GM23338 (cell line): ENCODE results near the gene AP5M1. TPM values are rescaled to one million over a fixed set of nuclear protein-coding genes. Genes with fewer than 3 reads are reported as not detected.

Experiments used
- ATAC-seq: fragments of 200-7000 bp; cut with Tn5 transposase; 3 replicates; pipeline ENCODE4 v1.9.1; 2020
- DNase-seq: peaks from one replicate; pipeline ENCODE4 v3.0.0-alpha.2; 2015; ENCODE audit warnings: low spot score
- H2AFZ ChIP-seq: fragments of 200-600 bp; sonication (generic); 2 replicates; pipeline ENCODE4 v1.8.0; 2016; ENCODE audit warnings: antibody characterized with exemption, mild to moderate bottlenecking, moderate library complexity
- H3F3A ChIP-seq: fragments of 200-600 bp; sonication (generic); replicated peaks from 2 replicates; pipeline ENCODE4 v1.8.0; 2017; ENCODE audit warnings: antibody characterized with exemption, mixed run types, low read depth
- H3K27ac ChIP-seq: fragments of 200-600 bp; sonication (generic); 2 replicates; pipeline ENCODE4 v1.6.1; 2016; ENCODE audit warnings: low read depth
- H3K27me3 ChIP-seq: fragments of 200-600 bp; sonication (generic); 2 replicates; pipeline ENCODE4 v1.8.0; 2016; ENCODE audit warnings: mild to moderate bottlenecking, mixed run types, moderate library complexity; ENCODE audit not compliant: insufficient read depth
- H3K36me3 ChIP-seq: fragments of 200-600 bp; sonication (generic); 2 replicates; pipeline ENCODE4 v1.8.0; 2016; ENCODE audit warnings: mild to moderate bottlenecking; ENCODE audit not compliant: insufficient read depth
- H3K4me1 ChIP-seq: fragments of 200-600 bp; sonication (generic); 2 replicates; pipeline ENCODE4 v1.8.0; 2016; ENCODE audit warnings: mild to moderate bottlenecking, moderate library complexity; ENCODE audit not compliant: insufficient read depth
- H3K4me2 ChIP-seq: fragments of 200-600 bp; sonication (generic); 2 replicates; pipeline ENCODE4 v1.7.1; 2017; ENCODE audit warnings: mixed run types
- H3K4me3 ChIP-seq: fragments of 200-600 bp; sonication (generic); 2 replicates; pipeline ENCODE4 v1.6.1; 2016; ENCODE audit warnings: mixed run types
- H3K79me2 ChIP-seq: fragments of 200-600 bp; sonication (generic); replicated peaks from 2 replicates; pipeline ENCODE4 v1.8.0; 2017; ENCODE audit warnings: mild to moderate bottlenecking; ENCODE audit not compliant: insufficient read depth
- H3K9me2 ChIP-seq: fragments of 200-600 bp; sonication (generic); 2 replicates; pipeline ENCODE4 v1.8.0; 2017; ENCODE audit not compliant: insufficient read depth
- H4K20me1 ChIP-seq: fragments of 200-600 bp; sonication (generic); replicated peaks from 2 replicates; pipeline ENCODE4 v1.8.0; 2017; ENCODE audit warnings: mild to moderate bottlenecking; ENCODE audit not compliant: insufficient read depth
- H3K27ac Mint-ChIP-seq: 2 replicates; pipeline ENCODE4 v1.8.0; 2020; ENCODE audit warnings: inconsistent platforms, mild to moderate bottlenecking, moderate library complexity, mixed read lengths
- H3K27me3 Mint-ChIP-seq: 3 replicates; pipeline ENCODE4 v1.8.0; 2022; ENCODE audit warnings: low read depth, mild to moderate bottlenecking, moderate library complexity, mixed read lengths, inconsistent platforms; ENCODE audit not compliant: insufficient read depth, poor library complexity
- H3K36me3 Mint-ChIP-seq: 3 replicates; pipeline ENCODE4 v1.8.0; 2021; ENCODE audit warnings: low read depth, mild to moderate bottlenecking, inconsistent platforms, moderate library complexity, mixed read lengths
- H3K4me1 Mint-ChIP-seq: 3 replicates; pipeline ENCODE4 v1.8.0; 2020; ENCODE audit warnings: mild to moderate bottlenecking, inconsistent platforms, mixed read lengths
- H3K4me3 Mint-ChIP-seq: 3 replicates; pipeline ENCODE4 v1.8.0; 2021; ENCODE audit warnings: moderate library complexity, mild to moderate bottlenecking, inconsistent platforms, mixed read lengths
- H3K9me3 Mint-ChIP-seq: 3 replicates; pipeline ENCODE4 v1.8.0; 2020; ENCODE audit warnings: moderate library complexity, mild to moderate bottlenecking, inconsistent platforms, mixed read lengths
- CREB1 ChIP-seq: fragments of 250-450 bp; sonication (Bioruptor Pico); IDR thresholded peaks from 2 replicates; pipeline ENCODE4 v1.5.0; 2020; ENCODE audit warnings: low read depth, mild to moderate bottlenecking, moderate library complexity
- EZH2 ChIP-seq: fragments of 200-600 bp; sonication (generic); IDR thresholded peaks from one replicate; pipeline ENCODE4 v1.8.0; 2017; ENCODE audit warnings: antibody characterized with exemption, mild to moderate bottlenecking, low read depth; ENCODE audit not compliant: unreplicated experiment
- JUNB ChIP-seq: IDR thresholded peaks from one replicate; pipeline ENCODE4 v1.6.1; 2016; ENCODE audit warnings: antibody characterized with exemption; ENCODE audit not compliant: unreplicated experiment
- POLR2AphosphoS5 ChIP-seq: IDR thresholded peaks from 2 replicates; pipeline ENCODE4 v1.6.1; 2016; ENCODE audit warnings: antibody characterized with exemption, low read depth
- ZNF114 ChIP-seq: fragments of 250-450 bp; sonication (Bioruptor Pico); IDR thresholded peaks from 2 replicates; pipeline ENCODE4 v1.5.0; 2020; ENCODE audit warnings: mild to moderate bottlenecking, moderate library complexity
- long read RNA-seq: library from polyadenylated mRNA; unstranded; transcript quantifications from one replicate; pipeline ENCODE4 v2.0.0, GENCODE V29; 2020; ENCODE audit not compliant: unreplicated experiment
- polyA plus RNA-seq: library from polyadenylated mRNA; unstranded; fragments of >200 nt; fragmentation: Nextera tagmentation; extraction: Ambion mirVana; gene quantifications from 2 replicates; pipeline ENCODE4 v1.2.1, GENCODE V29; 2016
- total RNA-seq: library from RNA; depleted of rRNA; stranded (reverse); fragments of >200 nt; shearing (Covaris generic); gene quantifications from 2 replicates; pipeline ENCODE4 v1.2.3, GENCODE V29; 2014; rRNA removed
- TF ChIP-seq, protein P1 (sequence below): IDR thresholded peaks from 2 replicates; pipeline ENCODE4 v1.6.1; 2016; ENCODE audit warnings: antibody characterized with exemption
- TF ChIP-seq, protein P2 (sequence below): IDR thresholded peaks from one replicate; pipeline ENCODE4 v1.6.1; 2018; ENCODE audit warnings: antibody characterized with exemption; ENCODE audit not compliant: unreplicated experiment

The AP5M1 gene, protein sequence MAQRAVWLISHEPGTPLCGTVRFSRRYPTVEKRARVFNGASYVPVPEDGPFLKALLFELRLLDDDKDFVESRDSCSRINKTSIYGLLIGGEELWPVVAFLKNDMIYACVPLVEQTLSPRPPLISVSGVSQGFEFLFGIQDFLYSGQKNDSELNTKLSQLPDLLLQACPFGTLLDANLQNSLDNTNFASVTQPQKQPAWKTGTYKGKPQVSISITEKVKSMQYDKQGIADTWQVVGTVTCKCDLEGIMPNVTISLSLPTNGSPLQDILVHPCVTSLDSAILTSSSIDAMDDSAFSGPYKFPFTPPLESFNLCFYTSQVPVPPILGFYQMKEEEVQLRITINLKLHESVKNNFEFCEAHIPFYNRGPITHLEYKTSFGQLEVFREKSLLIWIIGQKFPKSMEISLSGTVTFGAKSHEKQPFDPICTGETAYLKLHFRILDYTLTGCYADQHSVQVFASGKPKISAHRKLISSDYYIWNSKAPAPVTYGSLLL
- total RNA-seq (39.2 and 43.7 TPM in 2 replicates), polyA plus RNA-seq (23.5 and 27.2 TPM in 2 replicates)
- long read RNA-seq, full-length matches to known transcripts: 9 of 16 reads
- long read RNA-seq, partial matches to known transcripts: 1 of 16 reads
- long read RNA-seq, other reads (novel, unspliced or antisense): 6 of 16 reads

DNA sequence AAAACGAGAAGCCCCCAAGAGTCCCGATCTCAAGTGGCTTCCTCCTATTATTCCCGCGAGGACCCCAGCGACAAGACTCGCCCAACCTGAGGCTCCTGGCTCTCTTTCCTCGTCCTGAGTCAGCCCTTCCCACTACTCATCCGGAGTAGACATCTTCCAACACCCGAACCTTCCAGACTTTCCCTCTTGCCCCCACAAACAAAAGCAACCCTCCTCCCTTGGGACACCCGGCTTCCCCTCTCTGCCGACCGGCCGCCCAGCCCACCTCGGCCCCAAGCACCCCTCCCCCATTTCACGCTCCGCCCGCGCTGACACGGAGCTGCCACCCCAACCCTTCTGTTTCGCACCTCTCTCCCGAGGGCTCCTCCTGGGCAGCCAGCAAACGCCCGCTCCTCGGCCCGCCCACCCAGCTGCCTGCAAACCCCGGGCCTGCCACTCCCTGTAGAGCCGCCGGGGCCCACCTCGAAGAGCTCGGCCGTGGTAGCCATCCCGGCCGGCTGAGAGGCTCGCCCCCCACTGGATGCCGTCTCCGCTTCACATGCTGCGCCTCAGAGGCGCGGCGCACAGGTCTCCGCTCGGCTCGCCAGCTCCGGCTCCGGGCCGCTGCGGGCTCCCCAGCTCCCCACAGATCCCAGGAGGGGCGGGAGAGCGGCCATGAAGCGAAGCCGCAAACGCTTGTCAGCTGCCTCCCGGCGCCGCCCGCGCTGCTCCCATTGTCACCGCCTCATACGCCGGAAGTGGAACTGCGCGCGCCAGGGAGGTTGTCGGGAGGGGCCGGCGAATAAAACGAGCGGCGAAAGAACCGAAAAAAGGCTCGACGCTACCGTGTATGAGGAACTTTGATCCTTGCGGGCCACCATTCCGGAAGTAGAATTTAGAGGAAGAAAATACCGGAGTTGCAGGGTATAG, at the start of gene AP5M1, which contains the start of gene EXOC5:
Gene AP5M1, plus strand, starts transcription at position 811 of the 909 bp plus-strand sequence. CDS start 344 bp downstream, outside the sequence.
Gene EXOC5, minus strand, starts transcription at position 745 of the 909 bp plus-strand sequence. Its CDS starts 257 bp downstream, at position 488.
- Mint-ChIP-seq H3K9me3 (peaks cover 4% of the 10 kb centered on the region; the same call in 1 of the 3 replicates), H3K4me1 (peaks cover 42% of the 10 kb centered on the region), H3K4me3 (peak within 1 kb of the TSS; percentile 100), H3K36me3 (peaks cover 5% of the 10 kb centered on the region; the same call in 1 of the 3 replicates), H3K27me3 (peaks cover 5% of the 10 kb centered on the region), H3K27ac (peak within 1 kb of the TSS; percentile 98)
- no peaks in the 10 kb centered on the region; the same call in none of the 2 replicates for H4K20me1 ChIP-seq
- DNase-seq (peak; percentile 98), ATAC-seq (peak; percentile 90)
- no peaks in the 10 kb centered on the region for H3K27me3 ChIP-seq
- 0 out of 2 replicates have a peak, but pooled peaks cover 3% of the 10 kb centered on the region for H3K36me3 ChIP-seq
- peaks cover 20% of the 10 kb centered on the region for H3K4me1 ChIP-seq
- peaks cover 88% of the 10 kb centered on the region for H3K79me2 ChIP-seq
- peak within 1 kb of the TSS; percentile 79 for H3K4me3 ChIP-seq
- H3K9me2 ChIP-seq: no peaks in the 10 kb centered on the region
- TF ChIP-seq, protein P1, sequence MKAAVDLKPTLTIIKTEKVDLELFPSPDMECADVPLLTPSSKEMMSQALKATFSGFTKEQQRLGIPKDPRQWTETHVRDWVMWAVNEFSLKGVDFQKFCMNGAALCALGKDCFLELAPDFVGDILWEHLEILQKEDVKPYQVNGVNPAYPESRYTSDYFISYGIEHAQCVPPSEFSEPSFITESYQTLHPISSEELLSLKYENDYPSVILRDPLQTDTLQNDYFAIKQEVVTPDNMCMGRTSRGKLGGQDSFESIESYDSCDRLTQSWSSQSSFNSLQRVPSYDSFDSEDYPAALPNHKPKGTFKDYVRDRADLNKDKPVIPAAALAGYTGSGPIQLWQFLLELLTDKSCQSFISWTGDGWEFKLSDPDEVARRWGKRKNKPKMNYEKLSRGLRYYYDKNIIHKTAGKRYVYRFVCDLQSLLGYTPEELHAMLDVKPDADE: peak; percentile 82
- TF ChIP-seq, protein P2, sequence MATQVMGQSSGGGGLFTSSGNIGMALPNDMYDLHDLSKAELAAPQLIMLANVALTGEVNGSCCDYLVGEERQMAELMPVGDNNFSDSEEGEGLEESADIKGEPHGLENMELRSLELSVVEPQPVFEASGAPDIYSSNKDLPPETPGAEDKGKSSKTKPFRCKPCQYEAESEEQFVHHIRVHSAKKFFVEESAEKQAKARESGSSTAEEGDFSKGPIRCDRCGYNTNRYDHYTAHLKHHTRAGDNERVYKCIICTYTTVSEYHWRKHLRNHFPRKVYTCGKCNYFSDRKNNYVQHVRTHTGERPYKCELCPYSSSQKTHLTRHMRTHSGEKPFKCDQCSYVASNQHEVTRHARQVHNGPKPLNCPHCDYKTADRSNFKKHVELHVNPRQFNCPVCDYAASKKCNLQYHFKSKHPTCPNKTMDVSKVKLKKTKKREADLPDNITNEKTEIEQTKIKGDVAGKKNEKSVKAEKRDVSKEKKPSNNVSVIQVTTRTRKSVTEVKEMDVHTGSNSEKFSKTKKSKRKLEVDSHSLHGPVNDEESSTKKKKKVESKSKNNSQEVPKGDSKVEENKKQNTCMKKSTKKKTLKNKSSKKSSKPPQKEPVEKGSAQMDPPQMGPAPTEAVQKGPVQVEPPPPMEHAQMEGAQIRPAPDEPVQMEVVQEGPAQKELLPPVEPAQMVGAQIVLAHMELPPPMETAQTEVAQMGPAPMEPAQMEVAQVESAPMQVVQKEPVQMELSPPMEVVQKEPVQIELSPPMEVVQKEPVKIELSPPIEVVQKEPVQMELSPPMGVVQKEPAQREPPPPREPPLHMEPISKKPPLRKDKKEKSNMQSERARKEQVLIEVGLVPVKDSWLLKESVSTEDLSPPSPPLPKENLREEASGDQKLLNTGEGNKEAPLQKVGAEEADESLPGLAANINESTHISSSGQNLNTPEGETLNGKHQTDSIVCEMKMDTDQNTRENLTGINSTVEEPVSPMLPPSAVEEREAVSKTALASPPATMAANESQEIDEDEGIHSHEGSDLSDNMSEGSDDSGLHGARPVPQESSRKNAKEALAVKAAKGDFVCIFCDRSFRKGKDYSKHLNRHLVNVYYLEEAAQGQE: no peak
- TF ChIP-seq CREB1 (CRISPR knock-in tag) (no peak), POLR2AphosphoS5 (peak; percentile 61), ZNF114 (CRISPR knock-in tag) (no peak), EZH2 (no peak), JUNB (no peak)
- peak within 1 kb of the TSS; percentile 90 for H3K4me2 ChIP-seq
- H3K27ac ChIP-seq: peak within 1 kb of the TSS; percentile 97
- H2AFZ ChIP-seq: peak within 1 kb of the TSS; percentile 56
- H3F3A ChIP-seq: no peaks in the 10 kb centered on the region; the same call in 1 of the 2 replicates
